A172 (cell line): ENCODE results near the gene RYR3. TPM values are rescaled to one million over a fixed set of nuclear protein-coding genes. Genes with fewer than 3 reads are reported as not detected.
A peak's percentile ranks its signal among the peaks of the same experiment; 100 is the strongest.

Experiments used
- DNase-seq: peaks from one replicate; pipeline ENCODE4 v3.0.0-alpha.2; 2015; ENCODE audit warnings: low spot score
- total RNA-seq: library from RNA; depleted of rRNA; stranded (reverse); fragments of >200 nt; shearing (Covaris generic); gene quantifications from 2 replicates; pipeline ENCODE4 v1.2.3, GENCODE V29; 2014

The RYR3 gene
- total RNA-seq, 1 experiment from 2014 or later = not detected

DNA sequence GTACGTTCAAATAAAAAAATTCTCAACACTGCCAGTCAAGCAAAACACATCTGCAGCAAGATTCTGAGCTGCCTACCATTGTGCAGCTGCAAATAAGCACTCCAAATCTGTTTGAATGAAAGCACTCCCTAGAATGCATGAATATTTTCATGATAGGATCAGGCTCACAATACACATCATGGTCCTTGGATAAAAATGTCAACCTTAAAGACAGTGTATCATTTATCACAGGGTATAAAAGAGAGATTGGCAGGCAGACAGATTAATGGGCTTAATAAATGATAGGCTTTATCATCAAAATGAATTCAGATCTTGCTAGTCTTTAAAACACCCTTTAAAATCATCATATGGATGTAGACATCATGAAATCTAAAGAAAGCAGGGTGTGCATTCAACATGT is 9.2 kb downstream of the RYR3 start:
- no peak for DNase-seq

- no peak for DNase-seq
Observed at GRCh38 chr15:33322091-33322490, 11.3 kb downstream of the RYR3 start.

GRCh38 chr15:33324609-33325008 is 13.8 kb downstream of the RYR3 start:
- no peak for DNase-seq

- no peak for DNase-seq
Observed at GRCh38 chr15:33326908-33327307, 16.1 kb downstream of the RYR3 start.

DNA sequence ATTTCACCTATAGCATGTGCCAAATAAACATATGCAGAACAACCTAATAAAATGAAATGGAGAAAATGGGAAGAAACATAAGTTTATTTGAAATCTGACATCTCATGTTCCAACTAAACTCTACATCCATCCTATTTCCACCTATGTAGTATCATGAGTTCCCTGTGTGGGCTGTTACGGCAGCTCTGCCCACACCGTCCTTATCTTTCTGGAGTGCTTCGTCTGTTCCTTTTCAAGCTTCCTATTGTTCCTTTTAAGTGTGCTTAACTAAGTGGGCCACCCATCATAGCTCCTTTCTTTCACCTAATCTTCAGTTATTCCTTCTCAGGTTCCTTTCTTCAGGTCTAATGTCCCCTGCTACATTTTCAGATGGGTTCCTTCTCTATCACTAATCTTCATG is 17.3 kb downstream of the RYR3 start:
- no peak for DNase-seq

DNA sequence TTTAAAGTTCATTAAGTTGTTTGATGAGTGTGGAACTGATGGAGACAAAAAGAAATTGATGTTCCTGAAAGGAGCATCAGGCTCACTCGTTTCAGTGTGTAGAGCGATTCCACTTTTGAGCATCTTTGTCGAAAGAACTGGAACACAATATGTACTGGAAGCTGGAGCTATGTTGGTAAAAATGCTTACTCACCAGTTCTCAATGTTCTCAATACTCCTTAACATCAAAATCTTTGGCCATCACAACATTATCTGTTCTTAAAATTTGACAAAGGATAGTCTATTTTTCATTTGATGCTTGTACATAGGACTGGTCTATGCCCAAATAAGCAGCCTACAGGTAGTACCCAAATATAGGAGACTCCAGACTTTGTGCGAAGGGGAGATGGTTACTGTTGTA is 18.7 kb downstream of the RYR3 start:
- DNase-seq = no peak

DNA sequence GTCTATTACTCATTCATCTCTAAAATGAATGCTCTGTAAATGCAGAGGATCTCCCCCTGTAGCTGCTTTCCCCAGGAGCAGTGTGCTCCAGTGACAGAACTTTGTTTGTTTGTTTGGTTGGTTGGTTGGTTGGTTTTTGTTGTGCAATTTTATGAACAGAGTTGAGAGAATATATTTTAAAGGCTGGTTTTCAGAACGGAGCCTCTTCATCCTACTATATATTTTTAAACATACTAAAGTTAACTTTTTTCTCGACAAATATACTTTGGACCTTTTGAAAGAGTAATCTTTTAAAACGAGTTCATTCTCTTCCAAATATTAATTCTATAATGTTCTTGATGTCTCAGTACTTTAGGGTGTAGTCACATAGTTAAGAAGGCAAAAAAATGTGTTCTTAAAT is 20.2 kb downstream of the RYR3 start:
- no peak for DNase-seq

- no peak for DNase-seq
Observed at GRCh38 chr15:33341953-33342352, 31.2 kb downstream of the RYR3 start.

DNA sequence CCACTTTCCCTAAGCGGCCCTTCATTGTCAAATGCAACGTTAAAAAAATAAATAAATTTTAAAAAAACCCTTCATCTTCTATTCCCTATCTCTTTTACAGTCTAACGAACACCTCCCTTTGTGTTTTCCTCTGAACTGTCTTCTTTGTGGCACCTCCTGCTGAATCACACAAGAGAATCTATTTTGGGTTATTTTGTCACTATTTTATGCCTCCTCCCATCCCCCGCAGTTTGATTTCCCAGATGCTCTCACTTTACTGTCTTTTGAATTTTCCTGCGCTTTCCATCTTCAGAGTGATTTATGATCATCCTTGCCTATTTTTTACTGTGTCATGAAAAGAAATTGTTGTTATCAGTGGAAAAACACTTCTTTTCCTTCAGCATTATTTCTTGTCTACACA is 32.5 kb downstream of the RYR3 start:
- no peak for DNase-seq

- DNase-seq = no peak
Observed at GRCh38 chr15:33344111-33344510, 33.3 kb downstream of the RYR3 start.

- DNase-seq = no peak
Observed at GRCh38 chr15:33344530-33344929, 33.8 kb downstream of the RYR3 start.

DNA sequence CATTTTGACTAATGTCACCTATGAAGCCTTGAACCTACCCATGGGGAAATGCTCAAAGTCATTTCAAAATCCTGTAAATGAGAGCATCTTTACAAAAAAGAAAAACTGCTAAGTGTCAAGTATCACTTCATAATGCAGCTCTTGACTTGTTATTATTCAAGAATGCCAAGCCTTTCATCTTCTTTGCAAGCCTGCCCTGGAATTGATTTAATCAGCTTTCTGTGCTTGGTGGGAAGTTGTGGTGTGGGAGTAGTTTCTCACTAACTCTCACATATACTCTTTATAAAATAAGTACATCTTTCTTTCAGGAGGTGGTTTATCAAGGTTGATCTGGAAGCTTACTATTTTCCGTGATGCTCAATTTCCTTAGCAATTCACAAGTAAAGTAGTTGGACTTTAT is 43.6 kb downstream of the RYR3 start:
- DNase-seq = no peak

- no peak for DNase-seq
Observed at GRCh38 chr15:33357845-33358244, 47.1 kb downstream of the RYR3 start.

- peak; percentile 60 for DNase-seq
Observed at GRCh38 chr15:33358306-33358705, 47.5 kb downstream of the RYR3 start.

GRCh38 chr15:33360886-33361285 is 50.1 kb downstream of the RYR3 start:
- no peak for DNase-seq

GRCh38 chr15:33369941-33370622 is 59.3 kb downstream of the RYR3 start:
- DNase-seq = no peak

DNA sequence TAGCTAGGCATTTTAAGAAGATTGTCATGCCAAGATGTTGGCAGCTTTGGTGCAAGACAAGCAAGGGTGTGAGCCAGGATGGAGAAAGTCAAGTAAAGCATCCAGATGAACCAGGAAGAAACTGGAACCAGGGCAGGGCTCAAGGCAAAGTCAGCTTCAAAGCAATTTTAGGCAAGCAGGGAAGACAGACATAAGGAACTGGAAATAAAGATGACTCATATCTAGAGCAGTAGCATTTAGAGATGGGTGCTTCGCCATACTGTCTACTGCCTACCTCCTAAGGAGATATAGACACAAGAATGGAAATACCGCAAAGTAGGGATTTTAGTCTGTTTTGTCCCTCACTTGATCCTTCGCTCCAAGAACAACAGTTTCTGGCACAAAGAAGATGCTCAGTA is 59.9 kb downstream of the RYR3 start:
- no peak for DNase-seq

- DNase-seq = no peak
Observed at GRCh38 chr15:33371159-33371558, 60.4 kb downstream of the RYR3 start.

GRCh38 chr15:33374226-33374914 is 63.6 kb downstream of the RYR3 start:
- no peak for DNase-seq

DNA sequence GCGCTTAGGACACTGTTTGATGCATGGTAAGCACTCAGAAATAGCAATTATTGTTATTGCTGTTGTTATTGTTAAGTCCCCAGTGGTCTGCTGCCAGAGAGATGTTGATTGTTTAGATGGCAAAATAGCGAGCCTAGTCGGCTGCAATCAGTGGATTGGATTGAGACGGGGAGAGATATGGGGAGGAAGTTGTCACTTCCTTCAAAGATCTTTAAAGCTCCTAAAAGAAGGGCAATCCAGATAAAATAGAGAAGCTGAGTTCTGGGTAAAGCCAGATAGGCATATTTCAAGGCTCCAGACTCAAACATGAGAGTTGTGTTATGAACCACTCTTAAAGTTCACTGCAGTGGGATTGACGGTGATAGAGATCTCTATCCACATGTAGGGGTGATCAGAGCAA is 64.5 kb downstream of the RYR3 start:
- no peak for DNase-seq

DNA sequence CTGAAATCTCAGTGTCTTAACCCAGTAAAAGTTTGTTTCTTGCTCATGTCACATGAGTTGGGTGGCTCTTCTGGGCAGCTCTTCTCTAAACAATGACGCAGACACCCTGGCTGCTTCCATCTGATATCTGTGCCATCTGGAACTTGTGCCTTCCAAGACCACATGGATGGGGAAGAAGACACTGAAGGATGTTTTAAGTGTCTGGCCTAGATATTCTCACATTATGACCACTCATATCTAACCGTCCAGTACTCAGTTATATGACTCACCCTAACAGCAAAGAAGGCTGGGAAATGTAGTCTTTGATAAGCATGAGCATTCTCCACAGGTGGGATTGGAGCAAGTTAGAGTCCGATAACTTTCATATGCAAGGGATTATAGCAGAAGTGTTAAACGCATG is 66.4 kb downstream of the RYR3 start:
- DNase-seq = no peak

- DNase-seq = no peak
Observed at GRCh38 chr15:33378866-33379480, 68.2 kb downstream of the RYR3 start.

DNA sequence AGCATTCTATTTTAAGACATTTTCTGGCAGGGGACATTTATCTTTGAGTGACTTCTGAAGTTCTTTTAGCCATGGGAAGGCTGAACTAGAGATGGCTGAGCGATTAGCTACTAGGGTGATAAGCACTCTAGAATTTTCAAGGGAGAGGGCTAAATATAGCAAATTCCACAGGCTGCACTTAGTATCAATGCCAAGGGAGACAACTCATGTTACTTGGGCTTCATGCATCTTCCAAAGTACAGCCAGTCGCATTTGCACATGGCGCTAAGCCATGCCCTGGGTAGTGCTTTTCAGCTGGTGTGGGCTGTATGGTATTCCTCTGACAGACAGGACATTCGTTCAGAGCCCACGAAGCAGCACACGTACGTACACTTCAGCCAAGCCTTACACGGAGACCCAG is 69.6 kb downstream of the RYR3 start:
- DNase-seq = no peak
